Spleen (tissue), 11 donors: ENCODE measurements around the gene ABCA7. TPM values are rescaled to one million over a fixed set of nuclear protein-coding genes. Genes with fewer than 3 reads are reported as not detected.

ENCODE experiments used
- DNase-seq: peaks from one replicate; pipeline ENCODE4 v3.0.0-alpha.2; 2020
- H3K27ac ChIP-seq, 8 donors: fragments of 200-600 bp; sonication (generic) in 7 of 8; 1 replicate in 4 of 8; 2 replicates in 4 of 8; pipeline versions ENCODE4 v1.5.0 to v1.8.0; 2016 to 2021; ENCODE audit warnings: inconsistent platforms in 4 of 8, mild to moderate bottlenecking in 4 of 8, moderate library complexity in 1 of 8
- H3K27me3 ChIP-seq, 7 donors: fragments of 200-600 bp; sonication (generic) in 6 of 7; replicated peaks in 1 of 7; 1 replicate in 4 of 7; 2 replicates in 3 of 7; pipeline versions ENCODE4 v1.5.0 to v1.8.0; 2016 to 2021; ENCODE audit warnings: inconsistent platforms in 3 of 7, mild to moderate bottlenecking in 1 of 7
- H3K36me3 ChIP-seq, 6 donors: fragments of 200-600 bp; sonication (generic) in 5 of 6; 1 replicate in 4 of 6; 2 replicates in 2 of 6; pipeline versions ENCODE4 v1.5.0 to v1.8.0; 2016 to 2021; ENCODE audit warnings: inconsistent platforms in 2 of 6
- H3K4me1 ChIP-seq, 6 donors: fragments of 200-600 bp; sonication (generic) in 5 of 6; 1 replicate in 3 of 6; 2 replicates in 3 of 6; pipeline versions ENCODE4 v1.5.0 to v1.8.0; 2016 to 2021; ENCODE audit warnings: inconsistent platforms in 3 of 6
- H3K4me3 ChIP-seq, 8 donors: fragments of 200-600 bp; sonication (generic) in 7 of 8; 1 replicate in 4 of 8; 2 replicates in 4 of 8; pipeline versions ENCODE4 v1.5.0 to v1.8.0; 2016 to 2021; ENCODE audit warnings: inconsistent platforms in 4 of 8, mild to moderate bottlenecking in 4 of 8, moderate library complexity in 2 of 8
- H3K9me3 ChIP-seq, 8 donors: fragments of 200-600 bp; sonication (generic) in 7 of 8; 1 replicate in 4 of 8; 2 replicates in 4 of 8; pipeline versions ENCODE4 v1.5.0 to v1.8.0; 2016 to 2021; ENCODE audit warnings: inconsistent platforms in 4 of 8
- POLR2A ChIP-seq, 3 donors: fragments of 450-650 bp; IDR thresholded peaks; one replicate each; pipeline ENCODE4 v1.5.1; 2017; ENCODE audit warnings: antibody characterized with exemption in 3 of 3, mild to moderate bottlenecking in 1 of 3
- POLR2AphosphoS5 ChIP-seq, 3 donors: sonication (generic); formaldehyde crosslinking; IDR thresholded peaks; one replicate each; pipeline ENCODE4 v1.5.1; 2017; ENCODE audit warnings: antibody characterized with exemption in 3 of 3
- WGBS, 5 donors: extraction: QIAGEN DNeasy Blood & Tissue Kit in 3 of 5; methylation state at CpG; one replicate each; pipeline versions ENCODE4 v1.1.5 to v1.1.7; 2013 to 2018; 5-methylcytosine and 5-hydroxymethylcytosine counted together
- intact Hi-C: fragments of 100-400 bp; cut with DNase I; formaldehyde crosslinking; loops from one replicate; pipeline ENCODE4 v1.15.0; 2023; ENCODE audit warnings: low total_unique reads
- polyA plus RNA-seq, 3 donors: library from polyadenylated mRNA; stranded (reverse); fragments of 200-250 nt; gene quantifications; one replicate each; pipeline ENCODE4 v1.2.1, GENCODE V29; 2013
- total RNA-seq, 7 donors: library from RNA; depleted of rRNA in 3 of 7; stranded (reverse); fragments of >200 nt in 3 of 7; fragmentation: NEBNext Ultra II Directional in 4 of 7; extraction: Animal tissue kit (Norgen Biotek cat#: 25700) in 4 of 7; gene quantifications; one replicate each; pipeline versions ENCODE4 v1.1.0 to v1.2.1, GENCODE V29; 2016 to 2021
- TF ChIP-seq, protein P1 (sequence below), 11 experiments: fragments of 200-600 bp in 7 of 11; fragments of 450-650 bp in 4 of 11; sonication (generic) in 4 of 11; IDR thresholded peaks in 8 of 11; conservative IDR thresholded peaks in 3 of 11; 1 replicate in 7 of 11; 2 replicates in 4 of 11; pipeline versions ENCODE4 v1.4.0 to v1.8.0; 2016 to 2021; ENCODE audit warnings: antibody characterized with exemption in 11 of 11, inconsistent platforms in 4 of 11, mild to moderate bottlenecking in 1 of 11
- donor health status: healthy with polysubstance abuse.
- donor health status: DM: no; HTN: no; CAD: no; lungs with moderate emphysema.
- donor health status: DM: no; HTN: no; CAD: no.
- donor health status: Bipolar disorder and iron deficiency.
- donor health status: healthy.
- donor health status: DM: no; HTN: no; CAD: no.
- donor health status: DM: yes; HTN: yes; CAD: no.

The ABCA7 gene
- total and polyA plus RNA-seq, 10 donors: 64.6 to 197 (median 102) TPM

DNA sequence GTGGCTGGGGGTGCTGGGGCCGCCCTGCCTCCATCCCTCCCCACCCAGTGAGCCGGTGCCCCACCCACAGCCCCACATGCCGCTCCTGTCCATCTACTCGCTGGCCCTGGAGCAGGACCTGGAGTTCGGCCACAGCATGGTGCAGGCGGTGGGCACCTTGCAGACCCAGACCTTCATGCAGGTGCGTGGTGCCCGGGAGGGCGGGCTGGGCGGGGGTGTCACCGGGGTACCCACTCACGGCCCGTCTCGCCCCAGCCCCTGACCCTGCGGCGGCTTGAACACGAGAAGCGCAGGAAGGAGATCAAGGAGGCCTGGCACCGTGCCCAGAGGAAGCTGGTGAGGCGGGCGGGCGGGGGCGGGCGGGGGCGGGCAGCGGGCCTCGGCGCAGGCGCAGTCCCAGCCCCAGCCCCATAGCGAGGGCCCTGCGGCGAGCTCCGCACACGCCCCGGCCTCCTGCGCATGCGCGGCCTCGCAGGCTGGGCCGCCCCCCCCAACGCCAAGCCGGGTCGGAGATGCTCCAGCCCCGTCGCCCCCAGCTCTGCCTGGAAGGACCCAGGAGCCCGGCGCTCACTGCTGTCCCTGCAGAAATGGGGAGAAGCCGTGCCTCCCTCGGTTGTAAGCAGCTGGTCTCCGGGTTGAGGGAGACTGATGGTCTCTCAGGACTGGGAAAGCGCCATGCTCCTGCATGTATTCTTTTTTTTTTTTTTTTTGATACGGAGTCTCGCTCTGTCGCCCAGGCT lies 34.8 kb downstream of the ABCA7 start:
- H3K4me1 ChIP-seq: peaks cover 55 to 100% (median 92%) of the 10 kb centered on the region in 6 donors
- H3K9me3 ChIP-seq: no peaks in the 10 kb centered on the region
- peak overlapping the region; percentile 10 to 66 (median 37) for H3K4me3 ChIP-seq
- TF ChIP-seq, protein P1, sequence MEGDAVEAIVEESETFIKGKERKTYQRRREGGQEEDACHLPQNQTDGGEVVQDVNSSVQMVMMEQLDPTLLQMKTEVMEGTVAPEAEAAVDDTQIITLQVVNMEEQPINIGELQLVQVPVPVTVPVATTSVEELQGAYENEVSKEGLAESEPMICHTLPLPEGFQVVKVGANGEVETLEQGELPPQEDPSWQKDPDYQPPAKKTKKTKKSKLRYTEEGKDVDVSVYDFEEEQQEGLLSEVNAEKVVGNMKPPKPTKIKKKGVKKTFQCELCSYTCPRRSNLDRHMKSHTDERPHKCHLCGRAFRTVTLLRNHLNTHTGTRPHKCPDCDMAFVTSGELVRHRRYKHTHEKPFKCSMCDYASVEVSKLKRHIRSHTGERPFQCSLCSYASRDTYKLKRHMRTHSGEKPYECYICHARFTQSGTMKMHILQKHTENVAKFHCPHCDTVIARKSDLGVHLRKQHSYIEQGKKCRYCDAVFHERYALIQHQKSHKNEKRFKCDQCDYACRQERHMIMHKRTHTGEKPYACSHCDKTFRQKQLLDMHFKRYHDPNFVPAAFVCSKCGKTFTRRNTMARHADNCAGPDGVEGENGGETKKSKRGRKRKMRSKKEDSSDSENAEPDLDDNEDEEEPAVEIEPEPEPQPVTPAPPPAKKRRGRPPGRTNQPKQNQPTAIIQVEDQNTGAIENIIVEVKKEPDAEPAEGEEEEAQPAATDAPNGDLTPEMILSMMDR (IDR thresholded peaks at IDR 0.05 in 8 of 11, conservative IDR thresholded peaks at IDR 0.05 in 3 of 11): no peak
- TF ChIP-seq POLR2A (IDR thresholded peaks at IDR 0.05): no peak
- peak; percentile 53 to 79 (median 66) for TF ChIP-seq POLR2AphosphoS5 (IDR thresholded peaks at IDR 0.05)
- H3K27me3 ChIP-seq: peaks cover 0 to 15% (median 0%) of the 10 kb centered on the region in 7 donors
- intact Hi-C loops: loop anchor here (10.0 kb wide), 1 partner anchor 50 kb away; the partner anchor contains the start of genes CNN2, RNU6-2 and TMEM259
- peaks cover 0 to 94% (median 61%) of the 10 kb centered on the region in 6 donors for H3K36me3 ChIP-seq
- H3K27ac ChIP-seq: peak overlapping the region; percentile 58 to 97 (median 81)
- WGBS, 5 donors: 2 to 14% (median 10%) methylated on average over 17 to 54 of the region's 54 CpGs
- peak; percentile 99 for DNase-seq

DNA sequence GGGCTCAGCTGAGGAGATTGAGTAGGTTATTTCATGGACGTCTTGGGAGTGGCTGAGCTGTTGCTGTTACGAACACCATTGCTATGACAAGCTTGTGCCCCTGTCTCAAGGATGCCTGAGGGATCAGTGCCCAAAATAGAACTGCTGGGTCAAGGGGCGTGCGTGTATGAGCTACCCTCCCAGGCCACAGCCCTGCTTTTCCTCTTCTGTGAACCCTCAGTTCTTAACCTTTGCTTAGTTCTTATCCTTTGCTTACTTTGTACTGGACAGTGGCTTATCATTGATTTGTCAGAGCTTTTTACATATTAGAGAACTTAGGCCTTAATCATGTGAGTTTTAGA lies 36.1 kb downstream of the ABCA7 start:
- peak overlapping the region; percentile 58 to 97 (median 84) for H3K27ac ChIP-seq
- peaks cover 0 to 4% (median 0%) of the 10 kb centered on the region in 7 donors for H3K27me3 ChIP-seq
- H3K36me3 ChIP-seq: peaks cover 0 to 94% (median 61%) of the 10 kb centered on the region in 6 donors
- WGBS, 5 donors: 79 to 89% (median 81%) methylated on average over 4 of the region's 4 CpGs
- DNase-seq: no peak
- intact Hi-C loops: loop anchor here (10.0 kb wide), 1 partner anchor 51 kb away; the partner anchor contains the start of genes CNN2, RNU6-2 and TMEM259
- H3K4me3 ChIP-seq: peak overlapping the region in 1 of 8 donors; percentile 66
- H3K9me3 ChIP-seq: no peaks in the 10 kb centered on the region
- H3K4me1 ChIP-seq: peaks cover 42 to 100% (median 91%) of the 10 kb centered on the region in 6 donors
- TF ChIP-seq, protein P1 (IDR thresholded peaks at IDR 0.05 in 8 of 11, conservative IDR thresholded peaks at IDR 0.05 in 3 of 11): no peak
- TF ChIP-seq POLR2AphosphoS5 (IDR thresholded peaks at IDR 0.05): no peak
- TF ChIP-seq POLR2A (IDR thresholded peaks at IDR 0.05): no peak

DNA sequence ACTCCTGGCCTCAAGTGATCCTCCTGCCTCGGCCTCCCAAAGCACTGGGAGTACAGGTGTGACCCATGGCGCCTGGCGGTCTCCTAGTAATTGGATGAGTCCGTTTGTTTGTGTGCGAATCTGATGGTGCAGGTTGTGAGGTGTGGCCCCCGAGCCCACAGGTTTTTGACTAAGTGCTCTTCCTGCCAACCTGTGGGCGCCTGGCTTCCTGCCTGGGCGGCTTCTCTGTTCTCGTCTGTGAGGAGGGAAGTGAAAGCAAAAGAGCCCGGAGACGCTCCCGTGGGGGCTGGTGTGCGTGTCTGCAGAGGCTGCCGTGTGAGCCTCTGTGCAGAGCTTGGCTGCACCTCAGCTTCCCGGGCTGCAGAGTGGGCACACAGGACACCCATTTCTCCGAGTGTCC lies 37.0 kb downstream of the ABCA7 start:
- peak; percentile 98 for DNase-seq
- Histone ChIP-seq H3K9me3 (no peaks in the 10 kb centered on the region), H3K27me3 (no peaks in the 10 kb centered on the region), H3K4me3 (peak overlapping the region; percentile 20 to 62 (median 34)), H3K27ac (peak overlapping the region; percentile 58 to 97 (median 84)), H3K4me1 (peaks cover 48 to 100% (median 93%) of the 10 kb centered on the region in 6 donors), H3K36me3 (peaks cover 0 to 94% (median 63%) of the 10 kb centered on the region in 6 donors)
- WGBS, 5 donors: 14 to 38% (median 18%) methylated on average over 16 of the region's 16 CpGs
- intact Hi-C loops: loop anchor here (10.0 kb wide), 1 partner anchor 52 kb away; the partner anchor contains the start of genes CNN2, RNU6-2 and TMEM259
- TF ChIP-seq POLR2A (IDR thresholded peaks at IDR 0.05) (no peak), POLR2AphosphoS5 (IDR thresholded peaks at IDR 0.05) (peak; percentile 82 to 92 (median 89))
- TF ChIP-seq, protein P1 (IDR thresholded peaks at IDR 0.05 in 8 of 11, conservative IDR thresholded peaks at IDR 0.05 in 3 of 11): no peak
